HepG2 (cell line): ENCODE data around the gene TMED6. TPM values are rescaled to one million over a fixed set of nuclear protein-coding genes. Genes with fewer than 3 reads are reported as not detected.

Experiments
- AHR ChIP-seq: IDR thresholded peaks from 2 replicates; pipeline ENCODE4 v1.6.1; 2018; ENCODE audit warnings: missing genetic modification reagents, missing compliant biosample characterization
- ATF3 ChIP-seq: sonication (generic); formaldehyde crosslinking; IDR thresholded peaks from 2 replicates; pipeline ENCODE4 v1.4.0; 2020; ENCODE audit warnings: missing genetic modification reagents
- CREM ChIP-seq, 2 experiments: sonication (generic) in 1 of 2; formaldehyde crosslinking in 1 of 2; IDR thresholded peaks; 2 replicates each; pipeline versions ENCODE4 v1.4.0 to v1.6.1; 2016 to 2020; ENCODE audit warnings: antibody characterized with exemption in 1 of 2, mild to moderate bottlenecking in 1 of 2, missing genetic modification reagents in 1 of 2
- DRAP1 ChIP-seq: IDR thresholded peaks from 2 replicates; pipeline ENCODE4 v1.6.1; 2016; ENCODE audit warnings: missing genetic modification reagents, missing compliant biosample characterization
- DZIP1 ChIP-seq: sonication (generic); formaldehyde crosslinking; IDR thresholded peaks from 2 replicates; pipeline ENCODE4 v1.5.0; 2020; ENCODE audit warnings: mild to moderate bottlenecking, missing genetic modification reagents
- FOXA1 ChIP-seq, 2 experiments: fragments of 450-650 bp in 1 of 2; sonication (generic) in 1 of 2; formaldehyde crosslinking in 1 of 2; IDR thresholded peaks; 2 replicates each; pipeline versions ENCODE4 v1.4.0 to v1.6.1; 2016 to 2020; ENCODE audit warnings: missing genetic modification reagents in 1 of 2
- HDAC2 ChIP-seq: sonication (generic); formaldehyde crosslinking; IDR thresholded peaks from 2 replicates; pipeline ENCODE4 v1.4.0; 2020; ENCODE audit warnings: missing genetic modification reagents
- HMGA1 ChIP-seq: sonication (generic); formaldehyde crosslinking; conservative IDR thresholded peaks from 2 replicates; pipeline ENCODE4 v1.4.0; 2020; ENCODE audit warnings: missing genetic modification reagents
- JARID2 ChIP-seq: sonication (generic); formaldehyde crosslinking; IDR thresholded peaks from 2 replicates; pipeline ENCODE4 v1.8.1; 2023; ENCODE audit warnings: missing genetic modification reagents, inconsistent platforms; ENCODE audit not compliant: insufficient replicate concordance
- MEIS1 ChIP-seq: sonication (generic); formaldehyde crosslinking; IDR thresholded peaks from 2 replicates; pipeline ENCODE4 v1.9.0; 2021; ENCODE audit warnings: mild to moderate bottlenecking, missing genetic modification reagents, moderate library complexity, borderline replicate concordance
- PHF8 ChIP-seq: sonication (generic); formaldehyde crosslinking; IDR thresholded peaks from 2 replicates; pipeline ENCODE4 v1.5.0; 2020; ENCODE audit warnings: missing genetic modification reagents
- RBM22 ChIP-seq: fragments of 200-400 bp; formaldehyde crosslinking; optimal IDR thresholded peaks from 2 replicates; pipeline ENCODE3; 2017; ENCODE audit warnings: mild to moderate bottlenecking, low read length, moderate library complexity
- SKIL ChIP-seq: sonication (generic); formaldehyde crosslinking; IDR thresholded peaks from 2 replicates; pipeline ENCODE4 v1.8.0; 2022; ENCODE audit warnings: missing genetic modification reagents, mild to moderate bottlenecking, moderate library complexity, borderline replicate concordance
- SPEN ChIP-seq: sonication (generic); formaldehyde crosslinking; IDR thresholded peaks from 2 replicates; pipeline ENCODE4 v1.5.1; 2020; ENCODE audit warnings: low read depth, mild to moderate bottlenecking, missing genetic modification reagents
- U2AF1 ChIP-seq: fragments of 200-400 bp; formaldehyde crosslinking; optimal IDR thresholded peaks from 2 replicates; pipeline ENCODE3; 2017; ENCODE audit warnings: mild to moderate bottlenecking, low read depth, low read length
- UBTF ChIP-seq: sonication (generic); formaldehyde crosslinking; IDR thresholded peaks from 2 replicates; pipeline ENCODE4 v1.4.0; 2020; ENCODE audit warnings: mild to moderate bottlenecking, missing genetic modification reagents
- ZBTB7B ChIP-seq: sonication (generic); formaldehyde crosslinking; IDR thresholded peaks from 2 replicates; pipeline ENCODE4 v1.4.0; 2020; ENCODE audit warnings: missing genetic modification reagents
- ZC3H13 ChIP-seq: sonication (generic); formaldehyde crosslinking; IDR thresholded peaks from 2 replicates; pipeline ENCODE4 v1.8.1; 2023; ENCODE audit warnings: mild to moderate bottlenecking, missing genetic modification reagents, moderate library complexity
- ZNF703 ChIP-seq: sonication (generic); formaldehyde crosslinking; IDR thresholded peaks from 2 replicates; pipeline ENCODE4 v1.5.1; 2020; ENCODE audit warnings: missing genetic modification reagents, mild to moderate bottlenecking, moderate library complexity, borderline replicate concordance
- ZNF780A ChIP-seq: sonication (generic); formaldehyde crosslinking; IDR thresholded peaks from 2 replicates; pipeline ENCODE4 v1.8.0; 2022; ENCODE audit warnings: mild to moderate bottlenecking, missing genetic modification reagents, moderate library complexity
- polyA plus RNA-seq, 8 experiments: library from polyadenylated mRNA; depleted of rRNA in 3 of 8; stranded (reverse) in 7 of 8; unstranded in 1 of 8; fragments of >200 nt; fragmentation: Illumina TruSeq in 4 of 8; extraction: Trizol in 4 of 8; gene quantifications; 2 replicates each; pipeline versions ENCODE4 v1.2.1 to v1.2.3, GENCODE V29; 2011 to 2016; ENCODE audit warnings: low read depth in 4 of 8, missing spikeins in 1 of 8, mixed read lengths in 1 of 8; ENCODE audit not compliant: insufficient read depth in 1 of 8
- total RNA-seq, 5 experiments: library from RNA; depleted of rRNA; stranded (reverse); fragments of >200 nt; fragmentation: Illumina TruSeq; extraction: Trizol; gene quantifications; 2 replicates each; pipeline ENCODE4 v1.2.3, GENCODE V29; 2016; ENCODE audit warnings: low read depth in 1 of 5

Gene TMED6
- total and polyA plus RNA-seq, 2 of the 13 experiments (the other 11 are each of a cell fraction or from before 2014, with no cell fraction given) = 9.8 to 14.4 TPM

- TF ChIP-seq CREM (IDR thresholded peaks at IDR 0.05) (no peak; the same call in 1 of the 2 replicates), CREM (CRISPR knock-in tag; IDR thresholded peaks at IDR 0.05) (no peak), DZIP1 (peak; percentile 48; the same call in 1 of the 2 replicates), PHF8 (CRISPR knock-in tag) (peak; percentile 94), AHR (CRISPR knock-in tag) (peak; percentile 76; the same call in 1 of the 2 replicates), HMGA1 (no peak), HDAC2 (CRISPR knock-in tag) (peak; percentile 82), SKIL (CRISPR knock-in tag) (peak; percentile 67; the same call in 1 of the 2 replicates), SPEN (CRISPR knock-in tag) (peak; percentile 93), MEIS1 (CRISPR knock-in tag) (no peak; the same call in 1 of the 2 replicates), UBTF (peak; percentile 98), RBM22 (peak; percentile 99), ZNF780A (CRISPR knock-in tag) (peak; percentile 80; the same call in 1 of the 2 replicates), ZNF703 (CRISPR knock-in tag) (peak; percentile 60; the same call in 1 of the 2 replicates), DRAP1 (CRISPR knock-in tag) (peak; percentile 80; the same call in 1 of the 2 replicates), U2AF1 (peak; percentile 78), JARID2 (no peak), FOXA1 (IDR thresholded peaks at IDR 0.05) (no peak), FOXA1 (CRISPR knock-in tag; IDR thresholded peaks at IDR 0.05) (0 out of 2 replicates have a peak, but pooled peaks have one; percentile 36), ZBTB7B (CRISPR knock-in tag) (peak; percentile 39; the same call in 1 of the 2 replicates), ATF3 (CRISPR knock-in tag) (peak; percentile 42; the same call in 1 of the 2 replicates), ZC3H13 (CRISPR knock-in tag) (peak; percentile 97)
These were observed 21.1 kb downstream of the TMED6 start, which contains the start of gene PDF (continued) for GRCh38 chr16:69330286-69331109.
